ENCODE results near the gene MKNK2. TPM values are rescaled to one million over a fixed set of nuclear protein-coding genes. Genes with fewer than 3 reads are reported as not detected.

The MKNK2 gene
- total RNA-seq, 4 donors from 2014 or later: 34.6 to 155 (median 81.7) TPM

GRCh38 chr19:2059422-2060201 is 8.6 kb upstream of the MKNK2 start:
- H3K36me3 ChIP-seq: no peaks in the 10 kb centered on the region
- no peaks in the 10 kb centered on the region for H3K27me3 ChIP-seq
- no peaks in the 10 kb centered on the region for H3K9me3 ChIP-seq
- H3K4me1 ChIP-seq: peaks cover 13 to 37% of the 10 kb centered on the region in 2 donors
- DNase-seq: peak; percentile 62 to 63
- H3K4me3 ChIP-seq: no peak overlapping the region
- intact Hi-C loops (cut with DNase I; ENCODE audit: low total_unique reads): no loop called here
- no peak for TF ChIP-seq CTCF (IDR thresholded peaks at IDR 0.05)
- peak in 1 of 2 donors; percentile 28 for TF ChIP-seq POLR2A (IDR thresholded peaks at IDR 0.05)
- H3K27ac ChIP-seq: peak overlapping the region; percentile 98 to 100

DNA sequence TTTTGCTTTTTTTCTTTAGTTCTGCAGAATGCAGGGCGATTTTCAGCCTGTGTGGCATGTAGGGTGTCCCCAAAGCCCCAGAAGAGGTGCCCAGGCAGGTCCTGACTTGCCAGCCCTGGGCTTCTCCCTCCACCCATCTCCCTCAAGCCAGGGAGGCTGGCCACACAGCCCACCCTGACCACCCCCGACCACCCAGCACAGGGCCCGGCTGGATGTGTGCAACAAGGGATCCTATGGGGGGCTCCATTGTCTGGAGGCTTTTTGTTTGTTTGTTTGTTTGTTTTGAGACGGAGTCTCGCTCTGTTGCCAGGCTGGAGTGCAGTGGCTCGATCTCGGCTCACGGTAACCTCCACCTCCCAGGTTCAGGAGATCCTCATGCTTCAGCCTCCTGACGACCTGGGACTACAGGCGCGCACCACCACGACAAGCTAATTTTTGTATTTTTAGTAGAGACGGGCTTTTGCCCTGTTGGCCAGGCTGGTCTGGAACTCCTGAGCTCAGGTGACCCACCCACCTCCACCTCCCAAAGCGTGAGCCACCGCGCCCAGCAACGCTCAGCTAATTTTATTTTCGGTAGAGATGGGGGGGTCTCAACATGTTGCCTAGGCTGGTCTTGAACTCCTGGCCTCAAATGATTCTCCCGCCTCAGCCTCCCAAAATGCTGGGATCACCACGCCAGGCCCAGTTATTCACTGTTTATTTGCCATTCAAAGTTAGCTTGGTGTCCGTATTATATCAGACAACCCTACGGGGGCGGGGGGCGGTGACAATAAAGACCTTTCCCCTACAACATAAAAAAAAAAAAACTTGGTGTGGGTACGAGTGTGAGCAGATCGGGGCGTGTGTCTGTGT is 7.8 kb upstream of the MKNK2 start:
- Histone ChIP-seq H3K27ac (peak overlapping the region; percentile 98 to 100), H3K27me3 (no peaks in the 10 kb centered on the region), H3K9me3 (no peaks in the 10 kb centered on the region), H3K4me1 (peaks cover 15 to 41% of the 10 kb centered on the region in 2 donors), H3K36me3 (no peaks in the 10 kb centered on the region), H3K4me3 (no peak overlapping the region)
- intact Hi-C loops (cut with DNase I; ENCODE audit: low total_unique reads): no loop called here
- TF ChIP-seq POLR2A (IDR thresholded peaks at IDR 0.05) (no peak), CTCF (IDR thresholded peaks at IDR 0.05) (no peak)
- DNase-seq: no peak

DNA sequence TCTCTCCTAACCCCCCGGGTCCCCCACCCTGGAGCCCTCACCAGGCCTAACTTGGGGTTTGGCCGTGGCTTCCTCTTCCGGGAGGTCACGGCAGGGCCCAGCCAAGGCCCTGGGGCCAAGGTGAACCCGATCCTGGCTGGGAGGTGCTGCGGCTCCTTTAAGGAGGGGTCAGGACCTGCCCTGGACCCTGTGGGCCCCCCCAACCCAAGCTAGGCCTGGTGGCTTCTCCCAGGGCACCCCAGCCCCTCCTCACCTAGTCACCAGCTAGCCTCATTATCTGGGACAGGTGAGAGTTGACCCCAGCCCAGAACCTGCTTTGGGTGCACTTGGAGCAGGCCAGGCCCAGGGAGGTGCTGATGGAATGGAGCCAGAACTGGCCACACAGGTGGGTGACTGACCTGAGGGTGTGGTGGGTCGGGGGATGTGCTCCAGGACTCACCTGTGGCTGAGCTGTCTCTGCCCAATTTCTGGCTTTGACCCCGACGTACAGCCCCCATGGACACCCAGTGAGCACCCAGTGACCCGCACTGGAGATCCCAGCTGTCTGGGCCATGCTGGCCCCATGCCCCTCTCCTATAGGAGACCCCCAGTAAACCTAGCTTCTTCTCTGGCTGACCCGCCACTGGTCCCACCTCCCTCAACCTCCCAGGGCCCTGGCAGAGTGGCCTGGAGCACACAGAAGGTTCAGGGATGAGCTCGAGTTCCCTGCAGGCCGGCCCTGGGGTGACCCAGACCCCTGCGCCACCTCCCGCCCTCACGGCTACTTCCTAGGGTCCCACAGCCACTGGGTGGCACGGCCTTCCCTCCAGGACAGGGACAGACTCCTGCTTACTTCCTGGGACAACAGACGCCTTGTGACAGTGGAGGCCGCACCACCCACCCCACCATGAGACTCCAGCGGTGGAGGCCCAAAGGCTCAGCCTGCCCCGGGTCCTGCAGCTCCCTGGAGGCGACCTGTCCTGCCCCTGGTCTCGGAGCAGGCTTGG is 6.7 kb upstream of the MKNK2 start:
- H3K27ac ChIP-seq: peak overlapping the region; percentile 98 to 100
- no peak overlapping the region for H3K4me3 ChIP-seq
- H3K27me3 ChIP-seq: no peaks in the 10 kb centered on the region
- H3K4me1 ChIP-seq: peaks cover 16 to 42% of the 10 kb centered on the region in 2 donors
- intact Hi-C loops (cut with DNase I; ENCODE audit: low total_unique reads): no loop called here
- TF ChIP-seq POLR2A (IDR thresholded peaks at IDR 0.05) (no peak), CTCF (IDR thresholded peaks at IDR 0.05) (no peak)
- no peaks in the 10 kb centered on the region for H3K9me3 ChIP-seq
- no peaks in the 10 kb centered on the region for H3K36me3 ChIP-seq
- peak in 1 of 2 donors; percentile 47 for DNase-seq

DNA sequence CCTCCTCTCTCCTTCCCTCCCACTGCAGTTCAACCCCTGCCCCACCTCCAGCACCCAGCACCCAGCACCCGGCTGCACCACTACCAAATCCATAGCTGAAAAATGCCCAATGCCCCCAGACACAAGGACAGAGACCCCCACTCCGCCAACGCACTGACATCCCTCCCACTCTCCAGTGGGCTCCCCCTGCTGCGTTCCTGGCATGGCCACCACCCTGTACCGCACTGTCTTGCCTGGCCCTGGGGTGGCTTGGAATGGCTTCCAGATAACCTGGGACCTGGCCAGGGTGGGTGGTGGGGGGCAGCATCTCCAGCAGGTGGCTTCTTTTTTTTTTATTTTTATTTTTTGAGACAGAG is 5.8 kb upstream of the MKNK2 start:
- Histone ChIP-seq H3K4me1 (peaks cover 20 to 40% of the 10 kb centered on the region in 2 donors), H3K4me3 (no peak overlapping the region), H3K27ac (peak overlapping the region; percentile 98 to 100), H3K27me3 (no peaks in the 10 kb centered on the region), H3K9me3 (no peaks in the 10 kb centered on the region), H3K36me3 (no peaks in the 10 kb centered on the region)
- TF ChIP-seq CTCF (IDR thresholded peaks at IDR 0.05): no peak
- no peak for TF ChIP-seq POLR2A (IDR thresholded peaks at IDR 0.05)
- peak in 1 of 2 donors; percentile 55 for DNase-seq
- intact Hi-C loops (cut with DNase I; ENCODE audit: low total_unique reads): no loop called here

Data from uterus (tissue), 4 donors.